ENCODE results near the gene SF3B4. TPM values are rescaled to one million over a fixed set of nuclear protein-coding genes. Genes with fewer than 3 reads are reported as not detected.

The SF3B4 gene
- polyA plus RNA-seq, 4 donors, result 34.3 to 54.0 (median 42.8) TPM

Other genes starting within 250 kb of the SF3B4 start
- 1 to 10 TPM in 2 of 4 donors, under 1 TPM in 1, not detected in 1; 0.59 to 4.5 (median 1.9) TPM for gene FCGR1A, start 145.1 kb downstream of the SF3B4 start, polyA plus RNA-seq
- gene BOLA1, start 28.2 kb downstream of the SF3B4 start, polyA plus RNA-seq, result 10 to 100 TPM; 19.7 to 49.4 (median 28.0) TPM
- gene SV2A, start 10.0 kb downstream of the SF3B4 start, polyA plus RNA-seq, result 1 to 10 TPM in 2 of 4 donors, under 1 TPM in 1, not detected in 1; 0.54 to 3.9 (median 1.9) TPM
- gene MTMR11, start 9.1 kb upstream of the SF3B4 start, polyA plus RNA-seq, result 100 to 1,000 TPM in 2 of 4 donors, 10 to 100 TPM in 2; 32.5 to 174 (median 116) TPM
- 10 to 100 TPM in 1 of 4 donors, 1 to 10 TPM in 3; 5.1 to 16.8 (median 6.2) TPM for gene OTUD7B, start 82.9 kb upstream of the SF3B4 start, polyA plus RNA-seq
- 10 to 100 TPM; 19.2 to 32.1 (median 22.7) TPM for gene VPS45, start 140.0 kb upstream of the SF3B4 start, polyA plus RNA-seq
- 10 to 100 TPM in 3 of 4 donors, 1 to 10 TPM in 1; 8.1 to 38.4 (median 22.0) TPM for gene PLEKHO1, start 222.1 kb upstream of the SF3B4 start, polyA plus RNA-seq

Data from small intestine (tissue), 4 donors.